SH-SY5Y (cell line): Measurements from ENCODE around the gene SSBP3.

ENCODE experiments used
- GATA2 ChIP-seq: IDR thresholded peaks from 2 replicates; pipeline ENCODE4 v1.6.1; 2011; ENCODE audit warnings: mild to moderate bottlenecking, low read depth, low read length
- GATA3 ChIP-seq: IDR thresholded peaks from 2 replicates; pipeline ENCODE4 v1.6.1; 2011; ENCODE audit warnings: low read depth, mild to moderate bottlenecking, low read length, moderate library complexity

DNA sequence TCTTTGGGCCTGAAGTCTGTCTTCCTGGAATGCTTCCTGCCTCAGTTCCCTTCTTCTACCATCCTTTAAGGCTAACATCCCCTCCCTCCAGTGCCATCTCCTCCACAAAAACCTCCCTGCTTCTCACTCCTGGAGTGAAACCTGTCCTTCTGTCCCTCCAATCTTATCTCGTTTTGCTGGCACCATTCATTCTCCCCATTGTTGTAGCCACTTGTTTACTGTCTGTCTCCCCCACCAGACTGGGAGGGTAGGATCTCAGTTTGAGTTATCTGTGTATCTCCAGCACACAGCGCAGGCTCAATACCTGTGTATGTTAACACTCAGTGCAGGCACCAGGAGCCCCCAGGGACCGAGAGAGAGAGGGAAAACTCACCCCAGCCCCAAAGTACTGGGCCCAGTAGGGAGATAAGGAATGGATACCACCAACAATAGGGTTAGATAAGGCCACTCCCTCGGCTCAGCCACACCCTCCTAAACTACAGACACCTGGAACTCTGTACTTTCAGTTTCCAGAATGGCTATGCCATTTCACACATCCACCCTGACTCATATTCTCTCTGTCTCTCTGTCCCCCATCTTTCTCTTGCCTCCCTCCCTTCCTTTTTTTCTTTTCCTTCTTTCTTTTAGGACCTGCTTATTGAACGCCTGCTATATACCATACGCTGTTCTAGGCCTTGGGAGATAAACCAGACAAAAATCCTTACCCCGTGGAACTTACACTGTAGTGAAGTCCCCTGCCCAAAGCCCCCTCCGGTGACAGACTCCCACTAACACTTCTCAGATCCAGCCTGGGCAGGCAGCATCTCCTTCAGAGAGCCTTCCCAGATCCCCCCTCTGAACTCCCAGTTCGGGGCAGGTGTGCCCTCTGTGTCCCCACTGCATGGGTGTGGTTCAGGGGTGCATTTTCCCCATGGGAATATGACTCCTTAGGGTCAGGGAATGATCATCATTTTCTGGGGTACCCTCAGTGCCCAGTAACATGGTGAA, 3.3 kb upstream of the SSBP3 start:
- TF ChIP-seq GATA3 (no peak), GATA2 (no peak)
